GM19193 (cell line): ENCODE data around the gene TRANK1.

Experiments
- POLR2A ChIP-seq: IDR thresholded peaks from 4 replicates; pipeline ENCODE4 v1.6.1; 2011; ENCODE audit not compliant: insufficient read depth, insufficient read length; ENCODE audit errors: extremely low read depth

The TRANK1 gene

DNA sequence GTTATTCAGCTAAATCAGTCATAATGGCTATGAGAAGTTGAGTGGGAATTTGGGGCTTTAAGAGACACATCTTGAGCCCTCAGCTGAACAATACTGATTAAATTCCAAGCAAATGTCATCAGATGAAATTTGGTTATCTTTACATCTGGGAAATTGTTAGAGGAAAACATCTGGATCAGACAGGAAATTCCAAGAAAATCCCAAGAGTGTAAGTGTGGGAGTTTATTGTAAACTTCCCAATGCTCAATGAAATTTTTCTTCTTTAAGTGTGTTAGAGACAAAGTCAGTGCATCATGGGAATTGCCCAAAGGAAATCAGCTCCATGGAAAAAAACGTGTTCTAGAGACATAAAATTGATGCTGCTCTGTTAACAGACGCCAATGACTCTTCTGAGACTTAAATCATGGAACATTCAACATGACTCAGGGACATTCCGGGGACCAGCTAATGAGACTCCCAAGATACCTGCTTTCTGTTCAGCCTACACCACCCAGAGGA is 160.7 kb downstream of the TRANK1 start:
- TF ChIP-seq POLR2A: no peak

DNA sequence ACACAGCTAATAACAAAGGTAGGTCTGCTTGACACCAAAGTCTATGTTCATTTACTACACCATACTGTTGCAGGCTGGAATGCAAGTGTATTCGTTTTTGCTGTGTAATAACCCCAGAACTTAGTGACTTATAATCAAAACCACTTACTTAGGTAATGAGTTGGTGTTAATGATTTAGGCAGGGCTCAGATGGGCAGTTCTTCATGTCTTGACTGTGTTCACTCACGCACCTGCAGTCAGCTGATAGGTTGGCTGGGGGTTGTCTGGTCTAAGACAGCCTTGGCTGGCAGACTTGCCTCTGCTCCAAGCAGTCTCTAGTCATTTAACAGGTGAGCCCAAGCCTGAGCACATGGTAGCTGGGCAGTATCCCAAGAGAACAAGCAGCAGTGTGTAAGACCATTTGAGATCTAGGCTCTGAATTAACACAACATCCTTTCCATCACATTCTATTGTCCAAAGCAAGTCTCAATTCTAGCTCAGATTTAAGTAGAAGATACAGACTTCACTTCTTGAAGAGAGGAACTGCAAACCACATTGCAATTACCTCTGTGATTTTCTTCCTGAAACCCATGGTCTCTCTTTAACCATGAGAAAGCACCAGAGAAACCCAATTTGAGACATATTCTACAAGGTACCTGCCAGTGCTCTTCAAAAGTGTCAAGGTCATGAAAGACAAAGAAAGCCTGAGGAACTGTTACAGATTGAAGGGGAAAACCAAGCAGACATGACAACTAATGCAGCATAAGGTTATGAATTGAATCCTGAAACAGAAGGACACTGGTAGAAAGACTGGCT is 167.2 kb downstream of the TRANK1 start:
- TF ChIP-seq POLR2A: no peak
